ENCODE data around the gene NHLRC1.

NHLRC1 gene

GRCh38 chr6:18072841-18073240 lies 49.6 kb downstream of the NHLRC1 start:
- no peak overlapping the region for H3K4me3 ChIP-seq (ENCODE audit: low read depth, low read length)
- no peak for DNase-seq (ENCODE audit: low read depth)
- TF ChIP-seq CTCF (conservative IDR thresholded peaks at IDR 0.05; ENCODE audit: low read depth, low read length) = no peak

GRCh38 chr6:18070486-18070885 lies 52.0 kb downstream of the NHLRC1 start:
- TF ChIP-seq CTCF (conservative IDR thresholded peaks at IDR 0.05; ENCODE audit: low read depth, low read length) = no peak
- no peak overlapping the region for H3K4me3 ChIP-seq (ENCODE audit: low read depth, low read length)
- DNase-seq (ENCODE audit: low read depth) = no peak
